HEK293 (cell line): ENCODE data around the gene TSSK6.

Source experiments
- SP2 ChIP-seq: fragments of 450-650 bp; formaldehyde crosslinking; IDR thresholded peaks from 2 replicates; pipeline ENCODE4 v1.5.1; 2016; ENCODE audit warnings: missing biosample characterization, missing genetic modification characterization
- ZBTB21 ChIP-seq: fragments of 450-650 bp; formaldehyde crosslinking; IDR thresholded peaks from 2 replicates; pipeline ENCODE4 v1.5.1; 2017; ENCODE audit warnings: missing biosample characterization, missing genetic modification characterization
- ZBTB7A ChIP-seq: fragments of 450-650 bp; formaldehyde crosslinking; IDR thresholded peaks from 2 replicates; pipeline ENCODE4 v1.5.1; 2016; ENCODE audit warnings: low read depth, missing biosample characterization, missing genetic modification characterization
- ZNF121 ChIP-seq: fragments of 450-650 bp; formaldehyde crosslinking; IDR thresholded peaks from 2 replicates; pipeline ENCODE4 v1.5.1; 2016; ENCODE audit warnings: missing biosample characterization, missing genetic modification characterization
- ZNF223 ChIP-seq: fragments of 450-650 bp; formaldehyde crosslinking; IDR thresholded peaks from 2 replicates; pipeline ENCODE4 v1.5.1; 2016; ENCODE audit warnings: missing biosample characterization, missing genetic modification characterization
- ZNF274 ChIP-seq, 2 experiments: fragments of 200-500 bp in 1 of 2; fragments of 450-650 bp in 1 of 2; sonication (Bioruptor generic) in 1 of 2; formaldehyde crosslinking in 1 of 2; IDR thresholded peaks; 2 replicates each; pipeline versions ENCODE4 v1.5.1 to v1.6.1; 2014 to 2016; ENCODE audit warnings: borderline replicate concordance in 1 of 2, inconsistent platforms in 1 of 2, low read length in 1 of 2, missing biosample characterization in 1 of 2, missing genetic modification characterization in 1 of 2
- ZNF48 ChIP-seq: fragments of 450-650 bp; formaldehyde crosslinking; IDR thresholded peaks from 2 replicates; pipeline ENCODE4 v1.5.1; 2016; ENCODE audit warnings: missing biosample characterization, missing genetic modification characterization
- ZNF600 ChIP-seq: fragments of 450-650 bp; formaldehyde crosslinking; IDR thresholded peaks from 2 replicates; pipeline ENCODE4 v1.5.1; 2016; ENCODE audit warnings: missing biosample characterization, missing genetic modification characterization
- ZNF629 ChIP-seq: fragments of 450-650 bp; formaldehyde crosslinking; IDR thresholded peaks from 2 replicates; pipeline ENCODE4 v1.5.1; 2017; ENCODE audit warnings: missing biosample characterization, missing genetic modification characterization
- ZNF830 ChIP-seq: fragments of 450-650 bp; IDR thresholded peaks from 2 replicates; pipeline ENCODE4 v1.5.0; 2018; ENCODE audit warnings: missing biosample characterization, missing genetic modification characterization, low read depth, mild to moderate bottlenecking, moderate library complexity
- TF ChIP-seq, protein P1 (sequence below): fragments of 450-650 bp; formaldehyde crosslinking; IDR thresholded peaks from 2 replicates; pipeline ENCODE4 v1.5.1; 2016; ENCODE audit warnings: missing biosample characterization, missing genetic modification characterization

GRCh38 chr19:19529783-19530422, 14.6 kb upstream of the TSSK6 start:
- TF ChIP-seq, protein P1, sequence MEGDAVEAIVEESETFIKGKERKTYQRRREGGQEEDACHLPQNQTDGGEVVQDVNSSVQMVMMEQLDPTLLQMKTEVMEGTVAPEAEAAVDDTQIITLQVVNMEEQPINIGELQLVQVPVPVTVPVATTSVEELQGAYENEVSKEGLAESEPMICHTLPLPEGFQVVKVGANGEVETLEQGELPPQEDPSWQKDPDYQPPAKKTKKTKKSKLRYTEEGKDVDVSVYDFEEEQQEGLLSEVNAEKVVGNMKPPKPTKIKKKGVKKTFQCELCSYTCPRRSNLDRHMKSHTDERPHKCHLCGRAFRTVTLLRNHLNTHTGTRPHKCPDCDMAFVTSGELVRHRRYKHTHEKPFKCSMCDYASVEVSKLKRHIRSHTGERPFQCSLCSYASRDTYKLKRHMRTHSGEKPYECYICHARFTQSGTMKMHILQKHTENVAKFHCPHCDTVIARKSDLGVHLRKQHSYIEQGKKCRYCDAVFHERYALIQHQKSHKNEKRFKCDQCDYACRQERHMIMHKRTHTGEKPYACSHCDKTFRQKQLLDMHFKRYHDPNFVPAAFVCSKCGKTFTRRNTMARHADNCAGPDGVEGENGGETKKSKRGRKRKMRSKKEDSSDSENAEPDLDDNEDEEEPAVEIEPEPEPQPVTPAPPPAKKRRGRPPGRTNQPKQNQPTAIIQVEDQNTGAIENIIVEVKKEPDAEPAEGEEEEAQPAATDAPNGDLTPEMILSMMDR (tag by site-specific recombination), result no peak
- TF ChIP-seq ZNF830 (tag by site-specific recombination) (no peak), ZNF121 (tag by site-specific recombination) (no peak), ZNF600 (tag by site-specific recombination) (no peak), ZBTB7A (tag by site-specific recombination) (no peak), ZNF274 (IDR thresholded peaks at IDR 0.05; ENCODE audit: low read length) (no peak), ZNF274 (tag by site-specific recombination; IDR thresholded peaks at IDR 0.05; ENCODE audit: borderline replicate concordance) (no peak), SP2 (tag by site-specific recombination) (no peak), ZNF223 (no peak), ZBTB21 (no peak), ZNF48 (tag by site-specific recombination) (no peak), ZNF629 (tag by site-specific recombination) (no peak)
